ENCODE measurements around the gene ODF2.
"Not testable (repeated sequence)": the region's sequence is repeated elsewhere in the genome, so short reads cannot be mapped to it uniquely, and the experiment has no call there.

Gene ODF2

GRCh38 chr9:128455849-128456612, at the start of gene ODF2:
Gene ODF2, plus strand, starts transcription at chr9:128456006. Its CDS starts 86 bp downstream, at chr9:128456092.
- Histone ChIP-seq H3K4me3 (ENCODE audit: low read length in 2 of 2) (peak within 1 kb of the TSS; percentile 80 to 88), H3K9ac (ENCODE audit: low read depth in 1 of 2, low read length in 2 of 2) (peak within 1 kb of the TSS; percentile 60 to 72)

GRCh38 chr9:128406848-128407391, 48.9 kb upstream of the ODF2 start:
- H3K4me3 ChIP-seq (ENCODE audit: low read length in 2 of 2): no peak overlapping the region
- H3K27ac ChIP-seq (ENCODE audit: low read depth in 2 of 2, low read length in 2 of 2): no peak overlapping the region
- H3K36me3 ChIP-seq (ENCODE audit: control insufficient read depth in 2 of 2, insufficient read depth in 2 of 2, low read length in 2 of 2): no peaks in the 10 kb centered on the region
- H3K9ac ChIP-seq (ENCODE audit: low read depth in 1 of 2, low read length in 2 of 2): no peak overlapping the region
- H3K27me3 ChIP-seq (ENCODE audit: control insufficient read depth in 2 of 2, insufficient read depth in 2 of 2, low read length in 2 of 2): peaks cover 2 to 10% of the 10 kb centered on the region in 2 donors
- no peaks in the 10 kb centered on the region for H3K9me3 ChIP-seq (ENCODE audit: control insufficient read depth in 2 of 2, low read length in 2 of 2)
- no peaks in the 10 kb centered on the region for H3K4me1 ChIP-seq (ENCODE audit: control insufficient read depth in 2 of 2, insufficient read depth in 2 of 2, low read length in 2 of 2)

More at GRCh38 chr9:128455849-128456612, at the start of gene ODF2:
- Histone ChIP-seq H3K36me3 (ENCODE audit: control insufficient read depth in 2 of 2, insufficient read depth in 2 of 2, low read length in 2 of 2) (peaks cover 11 to 12% of the 10 kb centered on the region in 2 donors), H3K9me3 (ENCODE audit: control insufficient read depth in 2 of 2, low read length in 2 of 2) (no peaks in the 10 kb centered on the region), H3K4me1 (ENCODE audit: control insufficient read depth in 2 of 2, insufficient read depth in 2 of 2, low read length in 2 of 2) (peaks cover 7 to 8% of the 10 kb centered on the region in 2 donors), H3K27ac (ENCODE audit: low read depth in 2 of 2, low read length in 2 of 2) (peak within 1 kb of the TSS; percentile 67 to 83), H3K27me3 (ENCODE audit: control insufficient read depth in 2 of 2, insufficient read depth in 2 of 2, low read length in 2 of 2) (no peaks in the 10 kb centered on the region)

GRCh38 chr9:128408963-128409431, 46.8 kb upstream of the ODF2 start:
- no peaks in the 10 kb centered on the region for H3K4me1 ChIP-seq (ENCODE audit: control insufficient read depth in 2 of 2, insufficient read depth in 2 of 2, low read length in 2 of 2)
- H3K9me3 ChIP-seq (ENCODE audit: control insufficient read depth in 2 of 2, low read length in 2 of 2): no peaks in the 10 kb centered on the region
- H3K9ac ChIP-seq (ENCODE audit: low read depth in 1 of 2, low read length in 2 of 2): no peak overlapping the region
- peaks cover 2 to 10% of the 10 kb centered on the region in 2 donors for H3K27me3 ChIP-seq (ENCODE audit: control insufficient read depth in 2 of 2, insufficient read depth in 2 of 2, low read length in 2 of 2)
- no peak overlapping the region for H3K27ac ChIP-seq (ENCODE audit: low read depth in 2 of 2, low read length in 2 of 2)
- H3K36me3 ChIP-seq (ENCODE audit: control insufficient read depth in 2 of 2, insufficient read depth in 2 of 2, low read length in 2 of 2): no peaks in the 10 kb centered on the region
- no peak overlapping the region for H3K4me3 ChIP-seq (ENCODE audit: low read length in 2 of 2)

- peaks cover 2 to 10% of the 10 kb centered on the region in 2 donors for H3K27me3 ChIP-seq (ENCODE audit: control insufficient read depth in 2 of 2, insufficient read depth in 2 of 2, low read length in 2 of 2)
- H3K9me3 ChIP-seq (ENCODE audit: control insufficient read depth in 2 of 2, low read length in 2 of 2): no peaks in the 10 kb centered on the region
- no peak overlapping the region for H3K4me3 ChIP-seq (ENCODE audit: low read length in 2 of 2)
- no peak overlapping the region for H3K27ac ChIP-seq (ENCODE audit: low read depth in 2 of 2, low read length in 2 of 2)
- no peaks in the 10 kb centered on the region for H3K36me3 ChIP-seq (ENCODE audit: control insufficient read depth in 2 of 2, insufficient read depth in 2 of 2, low read length in 2 of 2)
- no peaks in the 10 kb centered on the region for H3K4me1 ChIP-seq (ENCODE audit: control insufficient read depth in 2 of 2, insufficient read depth in 2 of 2, low read length in 2 of 2)
- no peak overlapping the region for H3K9ac ChIP-seq (ENCODE audit: low read depth in 1 of 2, low read length in 2 of 2)
These were observed 46.4 kb upstream of the ODF2 start for GRCh38 chr9:128409450-128409849.

DNA sequence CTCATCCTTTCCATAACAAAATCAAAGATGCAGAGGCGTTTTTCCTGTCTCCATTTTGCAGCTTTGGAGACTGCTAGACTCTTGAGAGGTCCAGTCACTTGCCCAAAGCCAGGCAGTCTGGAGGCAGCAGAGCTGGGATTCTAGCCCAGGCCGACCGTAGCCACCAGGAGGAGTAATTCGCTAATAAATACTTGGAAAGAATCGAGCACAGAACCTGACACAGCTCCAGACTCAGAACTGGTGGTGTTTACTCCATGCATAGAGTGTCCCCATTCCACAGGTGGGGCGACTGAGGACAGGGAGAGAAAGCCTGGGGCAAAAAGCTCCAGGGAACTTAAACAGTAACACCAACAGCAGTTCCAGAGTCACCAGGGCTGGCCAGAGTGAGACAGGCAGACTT, 45.8 kb upstream of the ODF2 start:
- no peak overlapping the region for H3K4me3 ChIP-seq (ENCODE audit: low read length in 2 of 2)
- no peak overlapping the region for H3K27ac ChIP-seq (ENCODE audit: low read depth in 2 of 2, low read length in 2 of 2)
- H3K9ac ChIP-seq (ENCODE audit: low read depth in 1 of 2, low read length in 2 of 2): no peak overlapping the region
- no peaks in the 10 kb centered on the region for H3K4me1 ChIP-seq (ENCODE audit: control insufficient read depth in 2 of 2, insufficient read depth in 2 of 2, low read length in 2 of 2)
- H3K36me3 ChIP-seq (ENCODE audit: control insufficient read depth in 2 of 2, insufficient read depth in 2 of 2, low read length in 2 of 2): no peaks in the 10 kb centered on the region
- H3K9me3 ChIP-seq (ENCODE audit: control insufficient read depth in 2 of 2, low read length in 2 of 2): no peaks in the 10 kb centered on the region
- H3K27me3 ChIP-seq (ENCODE audit: control insufficient read depth in 2 of 2, insufficient read depth in 2 of 2, low read length in 2 of 2): peaks cover 6 to 10% of the 10 kb centered on the region in 2 donors

GRCh38 chr9:128411364-128412119, 44.3 kb upstream of the ODF2 start:
- Histone ChIP-seq H3K9ac (ENCODE audit: low read depth in 1 of 2, low read length in 2 of 2) (no peak overlapping the region), H3K4me1 (ENCODE audit: control insufficient read depth in 2 of 2, insufficient read depth in 2 of 2, low read length in 2 of 2) (no peaks in the 10 kb centered on the region), H3K9me3 (ENCODE audit: control insufficient read depth in 2 of 2, low read length in 2 of 2) (no peaks in the 10 kb centered on the region), H3K27ac (ENCODE audit: low read depth in 2 of 2, low read length in 2 of 2) (no peak overlapping the region), H3K36me3 (ENCODE audit: control insufficient read depth in 2 of 2, insufficient read depth in 2 of 2, low read length in 2 of 2) (no peaks in the 10 kb centered on the region), H3K27me3 (ENCODE audit: control insufficient read depth in 2 of 2, insufficient read depth in 2 of 2, low read length in 2 of 2) (peaks cover 16 to 20% of the 10 kb centered on the region in 2 donors), H3K4me3 (ENCODE audit: low read length in 2 of 2) (no peak overlapping the region)

DNA sequence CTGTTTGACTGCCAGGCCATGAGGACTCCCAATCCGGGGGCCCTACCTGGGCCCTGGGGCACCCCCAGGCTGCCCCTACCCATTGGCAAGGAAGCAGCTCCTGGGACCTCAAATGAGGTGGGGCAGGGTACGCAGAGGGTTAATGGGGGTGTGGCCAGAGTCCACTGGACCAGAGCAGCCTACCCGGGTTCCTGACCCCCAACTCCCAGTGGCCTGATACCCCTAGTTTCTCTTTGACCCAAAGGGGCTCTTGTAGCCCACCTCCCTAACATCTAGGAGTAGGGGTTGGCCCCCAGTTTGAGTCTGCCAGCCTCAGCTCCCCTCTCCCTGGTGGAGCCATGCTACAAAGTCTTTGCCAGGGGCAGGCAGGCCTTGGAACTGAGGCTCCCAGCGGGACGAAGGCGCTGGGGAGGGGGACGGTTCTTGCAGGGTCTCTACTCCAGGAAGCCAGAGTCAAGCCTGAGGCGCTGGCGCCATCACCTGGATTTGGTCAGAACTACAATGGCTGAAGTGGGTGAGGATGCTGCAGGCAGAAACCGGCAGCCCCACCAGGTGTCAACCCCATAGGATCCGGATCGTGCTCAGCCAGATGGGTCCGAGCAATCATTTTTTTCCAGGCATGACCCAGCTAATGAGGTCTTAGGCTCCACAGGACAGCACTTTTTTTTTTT, 43.6 kb upstream of the ODF2 start:
- no peak overlapping the region for H3K27ac ChIP-seq (ENCODE audit: low read depth in 2 of 2, low read length in 2 of 2)
- no peaks in the 10 kb centered on the region for H3K9me3 ChIP-seq (ENCODE audit: control insufficient read depth in 2 of 2, low read length in 2 of 2)
- no peaks in the 10 kb centered on the region for H3K4me1 ChIP-seq (ENCODE audit: control insufficient read depth in 2 of 2, insufficient read depth in 2 of 2, low read length in 2 of 2)
- H3K36me3 ChIP-seq (ENCODE audit: control insufficient read depth in 2 of 2, insufficient read depth in 2 of 2, low read length in 2 of 2): no peaks in the 10 kb centered on the region
- peaks cover 15 to 24% of the 10 kb centered on the region in 2 donors for H3K27me3 ChIP-seq (ENCODE audit: control insufficient read depth in 2 of 2, insufficient read depth in 2 of 2, low read length in 2 of 2)
- no peak overlapping the region for H3K4me3 ChIP-seq (ENCODE audit: low read length in 2 of 2)
- no peak overlapping the region for H3K9ac ChIP-seq (ENCODE audit: low read depth in 1 of 2, low read length in 2 of 2)

GRCh38 chr9:128413728-128414127, 42.1 kb upstream of the ODF2 start:
- H3K9ac ChIP-seq (ENCODE audit: low read depth in 1 of 2, low read length in 2 of 2); H3K27ac ChIP-seq (ENCODE audit: low read depth in 2 of 2, low read length in 2 of 2): not testable (repeated sequence)
- peaks cover 15 to 20% of the 10 kb centered on the region in 2 donors for H3K27me3 ChIP-seq (ENCODE audit: control insufficient read depth in 2 of 2, insufficient read depth in 2 of 2, low read length in 2 of 2)

GRCh38 chr9:128414461-128414860, 41.3 kb upstream of the ODF2 start:
- H3K36me3 ChIP-seq (ENCODE audit: control insufficient read depth in 2 of 2, insufficient read depth in 2 of 2, low read length in 2 of 2): no peaks in the 10 kb centered on the region
- no peaks in the 10 kb centered on the region for H3K9me3 ChIP-seq (ENCODE audit: control insufficient read depth in 2 of 2, low read length in 2 of 2)
- no peak overlapping the region for H3K4me3 ChIP-seq (ENCODE audit: low read length in 2 of 2)
- no peak overlapping the region for H3K9ac ChIP-seq (ENCODE audit: low read depth in 1 of 2, low read length in 2 of 2)
- H3K27me3 ChIP-seq (ENCODE audit: control insufficient read depth in 2 of 2, insufficient read depth in 2 of 2, low read length in 2 of 2): peaks cover 22 to 27% of the 10 kb centered on the region in 2 donors
- H3K4me1 ChIP-seq (ENCODE audit: control insufficient read depth in 2 of 2, insufficient read depth in 2 of 2, low read length in 2 of 2): peaks cover 6% of the 10 kb centered on the region in 2 donors
- H3K27ac ChIP-seq (ENCODE audit: low read depth in 2 of 2, low read length in 2 of 2): no peak overlapping the region

More at GRCh38 chr9:128413728-128414127, 42.1 kb upstream of the ODF2 start:
- not testable (repeated sequence) for H3K4me3 ChIP-seq (ENCODE audit: low read length in 2 of 2); H3K4me1 ChIP-seq (ENCODE audit: control insufficient read depth in 2 of 2, insufficient read depth in 2 of 2, low read length in 2 of 2); H3K9me3 ChIP-seq (ENCODE audit: control insufficient read depth in 2 of 2, low read length in 2 of 2); H3K36me3 ChIP-seq (ENCODE audit: control insufficient read depth in 2 of 2, insufficient read depth in 2 of 2, low read length in 2 of 2)
